ENCODE results near the gene ZNF780B. TPM values are rescaled to one million over a fixed set of nuclear protein-coding genes. Genes with fewer than 3 reads are reported as not detected.

ZNF780B gene
- total RNA-seq, 2 experiments from 2014 or later = 11.8 to 12.0 TPM

GRCh38 chr19:39986643-39987042, 69.4 kb downstream of the ZNF780B start:
- intact Hi-C loops (cut with DNase I, micrococcal nuclease) = no loop called here
- no peak overlapping the region for H3K4me3 ChIP-seq (ENCODE audit: low read length)
- Mint-ChIP-seq H3K4me3 (no peak overlapping the region), H3K27ac (no peak overlapping the region), H3K36me3 (ENCODE audit: low read depth) (peaks cover 73% of the 10 kb centered on the region), H3K9me3 (peaks cover 13% of the 10 kb centered on the region), H3K4me1 (ENCODE audit: low read depth) (peaks cover 30% of the 10 kb centered on the region), H3K27me3 (no peaks in the 10 kb centered on the region)
- ChIA-PET POLR2A (interaction anchor here (1.5 kb wide), 1 partner anchor 10 kb away, joined by 7 read pairs; the partner anchor contains the start of gene ZNF546), CTCF (no interaction called here)
- no peak overlapping the region for H3K27ac ChIP-seq (ENCODE audit: low read depth in 1 of 2, low read length in 2 of 2)
- TF ChIP-seq, protein P1, sequence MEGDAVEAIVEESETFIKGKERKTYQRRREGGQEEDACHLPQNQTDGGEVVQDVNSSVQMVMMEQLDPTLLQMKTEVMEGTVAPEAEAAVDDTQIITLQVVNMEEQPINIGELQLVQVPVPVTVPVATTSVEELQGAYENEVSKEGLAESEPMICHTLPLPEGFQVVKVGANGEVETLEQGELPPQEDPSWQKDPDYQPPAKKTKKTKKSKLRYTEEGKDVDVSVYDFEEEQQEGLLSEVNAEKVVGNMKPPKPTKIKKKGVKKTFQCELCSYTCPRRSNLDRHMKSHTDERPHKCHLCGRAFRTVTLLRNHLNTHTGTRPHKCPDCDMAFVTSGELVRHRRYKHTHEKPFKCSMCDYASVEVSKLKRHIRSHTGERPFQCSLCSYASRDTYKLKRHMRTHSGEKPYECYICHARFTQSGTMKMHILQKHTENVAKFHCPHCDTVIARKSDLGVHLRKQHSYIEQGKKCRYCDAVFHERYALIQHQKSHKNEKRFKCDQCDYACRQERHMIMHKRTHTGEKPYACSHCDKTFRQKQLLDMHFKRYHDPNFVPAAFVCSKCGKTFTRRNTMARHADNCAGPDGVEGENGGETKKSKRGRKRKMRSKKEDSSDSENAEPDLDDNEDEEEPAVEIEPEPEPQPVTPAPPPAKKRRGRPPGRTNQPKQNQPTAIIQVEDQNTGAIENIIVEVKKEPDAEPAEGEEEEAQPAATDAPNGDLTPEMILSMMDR (IDR thresholded peaks at IDR 0.05) = no peak
- DNase-seq (no peak), ATAC-seq (ENCODE audit: poor library complexity) (no peak)
- H3K36me3 ChIP-seq (ENCODE audit: insufficient read depth, low read length) = peaks cover 20% of the 10 kb centered on the region
- no peaks in the 10 kb centered on the region for H3K27me3 ChIP-seq (ENCODE audit: control insufficient read depth in 1 of 2, insufficient read depth in 2 of 2, low read length in 2 of 2)
- peaks cover 7 to 32% of the 10 kb centered on the region in 2 experiments for H3K9me3 ChIP-seq (ENCODE audit: control insufficient read depth in 1 of 2, insufficient read depth in 1 of 2, low read length in 2 of 2)
- no peaks in the 10 kb centered on the region for H3K4me1 ChIP-seq (ENCODE audit: insufficient read depth, low read length)

DNA sequence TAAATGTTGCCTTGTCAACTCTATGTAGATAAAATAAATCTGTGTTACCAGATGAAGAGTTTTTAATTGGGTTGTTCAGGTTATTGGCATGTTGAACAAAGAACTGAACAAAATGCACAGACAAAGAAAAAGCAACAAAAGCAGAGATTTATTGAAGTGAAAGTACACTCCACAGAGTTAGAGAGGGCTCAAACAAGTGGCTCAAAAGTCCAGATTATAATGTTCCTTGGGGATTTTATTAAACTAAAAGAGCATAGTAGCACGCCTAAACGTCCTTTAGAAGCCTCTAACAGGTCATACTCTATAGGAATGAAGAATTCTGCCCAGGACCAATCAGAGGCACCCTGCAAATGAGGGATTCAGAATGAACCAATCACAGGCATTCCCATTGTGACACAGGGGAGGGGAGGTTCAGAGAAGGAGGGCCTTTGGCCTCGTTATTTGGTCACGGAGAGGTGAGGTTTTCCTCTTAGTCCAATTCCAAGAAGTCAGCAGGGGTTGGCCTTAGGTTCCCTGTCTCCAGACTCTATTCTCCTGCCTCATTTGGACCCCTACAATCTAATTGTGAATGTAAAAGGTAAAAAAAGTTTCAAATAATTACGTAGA, 72.2 kb downstream of the ZNF780B start:
- no peak overlapping the region for H3K4me3 ChIP-seq (ENCODE audit: low read length)
- Mint-ChIP-seq H3K36me3 (ENCODE audit: low read depth) (peaks cover 90% of the 10 kb centered on the region), H3K4me1 (ENCODE audit: low read depth) (peaks cover 8% of the 10 kb centered on the region), H3K27ac (no peak overlapping the region), H3K9me3 (peaks cover 13% of the 10 kb centered on the region), H3K27me3 (no peaks in the 10 kb centered on the region), H3K4me3 (no peak overlapping the region)
- CTCF ChIA-PET = no interaction called here
- no peaks in the 10 kb centered on the region for H3K27me3 ChIP-seq (ENCODE audit: control insufficient read depth in 1 of 2, insufficient read depth in 2 of 2, low read length in 2 of 2)
- H3K4me1 ChIP-seq (ENCODE audit: insufficient read depth, low read length) = no peaks in the 10 kb centered on the region
- POLR2A ChIA-PET = interaction anchor here (1.0 to 1.2 kb wide), 2 partner anchors 13 kb away, joined by 3 read pairs; partner anchors contain the start of genes PSMC4 and ZNF546
- H3K27ac ChIP-seq (ENCODE audit: low read depth in 1 of 2, low read length in 2 of 2) = no peak overlapping the region
- H3K9me3 ChIP-seq (ENCODE audit: control insufficient read depth in 1 of 2, insufficient read depth in 1 of 2, low read length in 2 of 2) = peaks cover 7 to 32% of the 10 kb centered on the region in 2 experiments
- peaks cover 46% of the 10 kb centered on the region for H3K36me3 ChIP-seq (ENCODE audit: insufficient read depth, low read length)
- DNase-seq (no peak), ATAC-seq (ENCODE audit: poor library complexity) (no peak)
- TF ChIP-seq, protein P1 (IDR thresholded peaks at IDR 0.05) = no peak
- intact Hi-C loops (cut with DNase I, micrococcal nuclease) = no loop called here

DNA sequence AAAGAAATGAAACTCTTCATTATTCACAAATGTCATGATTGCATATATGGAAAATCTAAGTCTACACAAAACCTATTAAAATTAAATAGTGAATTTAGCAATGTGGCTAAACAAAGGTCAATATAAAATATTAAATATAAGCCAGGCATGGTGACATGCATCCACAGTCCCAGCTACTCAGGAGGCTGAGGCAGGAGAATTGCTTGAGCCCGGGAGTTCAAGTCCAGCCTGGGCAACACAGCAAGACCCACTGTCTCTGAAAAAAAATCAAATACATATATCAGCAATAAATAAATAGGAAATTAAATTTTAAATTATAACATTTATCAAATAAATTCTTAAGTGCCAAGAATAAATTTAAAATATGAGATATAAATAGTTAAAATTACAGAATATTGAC, 73.1 kb downstream of the ZNF780B start:
- intact Hi-C loops (cut with DNase I, micrococcal nuclease) = no loop called here
- H3K27ac Mint-ChIP-seq = no peak overlapping the region
- ChIA-PET POLR2A (interaction anchor here (1.2 kb wide), 1 partner anchor 12 kb away, joined by 3 read pairs; the partner anchor contains the start of gene PSMC4), CTCF (no interaction called here)
- no peaks in the 10 kb centered on the region for H3K27me3 Mint-ChIP-seq
- Histone ChIP-seq H3K27me3 (ENCODE audit: control insufficient read depth in 1 of 2, insufficient read depth in 2 of 2, low read length in 2 of 2) (no peaks in the 10 kb centered on the region), H3K27ac (ENCODE audit: low read depth in 1 of 2, low read length in 2 of 2) (no peak overlapping the region), H3K36me3 (ENCODE audit: insufficient read depth, low read length) (peaks cover 55% of the 10 kb centered on the region), H3K4me3 (ENCODE audit: low read length) (no peak overlapping the region), H3K4me1 (ENCODE audit: insufficient read depth, low read length) (no peaks in the 10 kb centered on the region), H3K9me3 (ENCODE audit: control insufficient read depth in 1 of 2, insufficient read depth in 1 of 2, low read length in 2 of 2) (peaks cover 7 to 32% of the 10 kb centered on the region in 2 experiments)
- H3K9me3 Mint-ChIP-seq = peaks cover 13% of the 10 kb centered on the region
- H3K4me1 Mint-ChIP-seq (ENCODE audit: low read depth) = peaks cover 7% of the 10 kb centered on the region
- no peak overlapping the region for H3K4me3 Mint-ChIP-seq
- TF ChIP-seq, protein P1 (IDR thresholded peaks at IDR 0.05) = no peak
- H3K36me3 Mint-ChIP-seq (ENCODE audit: low read depth) = peaks cover 92% of the 10 kb centered on the region
- DNase-seq (no peak), ATAC-seq (ENCODE audit: poor library complexity) (no peak)

Other genes starting within 250 kb of the ZNF780B start
- 10 to 100 TPM; 18.9 to 19.4 TPM for gene DYRK1B, start 222.1 kb downstream of the ZNF780B start, total RNA-seq
- gene FBL, start 209.9 kb downstream of the ZNF780B start, total RNA-seq = 100 to 1,000 TPM; 267 to 287 TPM
- gene FCGBP, start 121.6 kb downstream of the ZNF780B start, total RNA-seq = 10 to 100 TPM; 16.3 to 19.1 TPM
- gene PSMC4, start 85.1 kb downstream of the ZNF780B start, total RNA-seq = 10 to 100 TPM; 61.3 to 67.4 TPM
- 1 to 10 TPM; 2.4 to 3.8 TPM for gene ZNF546, start 59.2 kb downstream of the ZNF780B start, total RNA-seq
- 10 to 100 TPM in 1 of 2 experiments, 1 to 10 TPM in 1; 9.7 to 10.6 TPM for gene ZNF780A, start 34.7 kb upstream of the ZNF780B start, total RNA-seq
- 10 to 100 TPM; 20.8 to 21.7 TPM for gene MAP3K10, start 135.2 kb upstream of the ZNF780B start, total RNA-seq
- gene TTC9B, start 162.2 kb upstream of the ZNF780B start, total RNA-seq = not detected
- gene CCNP, start 170.5 kb upstream of the ZNF780B start, total RNA-seq = 1 to 10 TPM; 1.2 to 1.7 TPM
- 100 to 1,000 TPM; 197 to 199 TPM for gene AKT2, start 229.1 kb upstream of the ZNF780B start, total RNA-seq

Measured in CD4-positive, alpha-beta T cell (primary cell).